OCI-LY7 (cell line): ENCODE measurements around the gene CFHR1.
"Not testable (repeated sequence)": the region's sequence is repeated elsewhere in the genome, so short reads cannot be mapped to it uniquely, and the experiment has no call there.

ENCODE experiments used
- EZH2phosphoT487 ChIP-seq: fragments of 200-600 bp; sonication (generic); IDR thresholded peaks from 2 replicates; pipeline ENCODE4 v1.6.1; 2018; ENCODE audit warnings: low read depth, borderline replicate concordance, mild to moderate bottlenecking, mixed run types, antibody characterized with exemption, low read length, moderate library complexity, mixed read lengths
- TF ChIP-seq, protein P1 (sequence below): fragments of 200-600 bp; sonication (generic); conservative IDR thresholded peaks from 2 replicates; pipeline ENCODE4 v1.5.1; 2014; ENCODE audit warnings: mild to moderate bottlenecking, antibody characterized with exemption, low read length, moderate library complexity, mixed read lengths

DNA sequence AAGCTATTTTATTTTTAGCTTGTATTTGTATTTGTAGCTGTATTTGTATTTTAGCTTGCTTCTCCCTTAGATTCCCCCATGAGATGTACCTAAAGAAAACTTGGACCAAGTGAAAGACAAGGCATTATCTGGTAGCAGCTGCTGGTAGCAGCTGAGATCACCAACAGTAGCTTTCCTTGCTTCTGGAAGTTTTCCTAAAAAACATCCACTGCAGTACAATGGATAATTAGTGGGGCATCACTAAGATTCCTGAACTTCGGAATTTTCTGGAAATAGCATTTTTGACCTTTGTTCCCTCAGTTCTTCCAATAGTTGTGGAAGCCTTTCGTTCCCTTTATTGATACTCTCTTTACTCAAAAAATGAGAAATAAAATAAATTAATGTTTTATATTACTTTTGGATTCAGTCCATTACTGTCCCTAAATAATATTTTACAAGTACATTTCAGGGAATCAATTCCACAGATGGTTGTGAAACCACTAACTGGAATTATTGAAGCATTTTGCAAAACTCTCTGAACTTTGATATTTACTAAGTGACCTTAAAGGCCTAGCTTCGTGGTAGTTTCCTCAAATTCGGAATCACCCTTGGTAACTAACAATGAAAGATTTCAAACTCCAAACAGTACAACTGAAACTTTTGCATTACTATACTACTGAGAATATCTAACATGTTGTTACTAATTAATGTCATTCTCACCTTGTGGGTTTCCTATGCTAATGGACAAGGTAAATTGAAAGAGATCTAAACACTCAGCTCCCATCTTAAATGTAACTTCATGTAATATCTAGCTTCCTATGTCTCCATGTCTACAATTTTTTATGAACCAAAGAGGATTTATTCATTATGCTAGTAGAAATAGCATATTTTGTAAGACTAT lies 30.3 kb downstream of the CFHR1 start:
- TF ChIP-seq, protein P1, sequence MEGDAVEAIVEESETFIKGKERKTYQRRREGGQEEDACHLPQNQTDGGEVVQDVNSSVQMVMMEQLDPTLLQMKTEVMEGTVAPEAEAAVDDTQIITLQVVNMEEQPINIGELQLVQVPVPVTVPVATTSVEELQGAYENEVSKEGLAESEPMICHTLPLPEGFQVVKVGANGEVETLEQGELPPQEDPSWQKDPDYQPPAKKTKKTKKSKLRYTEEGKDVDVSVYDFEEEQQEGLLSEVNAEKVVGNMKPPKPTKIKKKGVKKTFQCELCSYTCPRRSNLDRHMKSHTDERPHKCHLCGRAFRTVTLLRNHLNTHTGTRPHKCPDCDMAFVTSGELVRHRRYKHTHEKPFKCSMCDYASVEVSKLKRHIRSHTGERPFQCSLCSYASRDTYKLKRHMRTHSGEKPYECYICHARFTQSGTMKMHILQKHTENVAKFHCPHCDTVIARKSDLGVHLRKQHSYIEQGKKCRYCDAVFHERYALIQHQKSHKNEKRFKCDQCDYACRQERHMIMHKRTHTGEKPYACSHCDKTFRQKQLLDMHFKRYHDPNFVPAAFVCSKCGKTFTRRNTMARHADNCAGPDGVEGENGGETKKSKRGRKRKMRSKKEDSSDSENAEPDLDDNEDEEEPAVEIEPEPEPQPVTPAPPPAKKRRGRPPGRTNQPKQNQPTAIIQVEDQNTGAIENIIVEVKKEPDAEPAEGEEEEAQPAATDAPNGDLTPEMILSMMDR = not testable (repeated sequence)
- not testable (repeated sequence) for TF ChIP-seq EZH2phosphoT487
